WTC11 (cell line): ENCODE data around the gene RXRA.

ENCODE experiments used
- CTCF ChIP-seq: fragments of 200-600 bp; IDR thresholded peaks from 2 replicates; pipeline ENCODE4 v1.8.0; 2022; ENCODE audit warnings: antibody characterized with exemption
- ESRRA ChIP-seq: sonication (generic); formaldehyde crosslinking; IDR thresholded peaks from 2 replicates; pipeline ENCODE4 v1.8.1; 2022; ENCODE audit warnings: mild to moderate bottlenecking, missing genetic modification reagents, borderline replicate concordance
- FOXJ3 ChIP-seq: sonication (generic); formaldehyde crosslinking; IDR thresholded peaks from 2 replicates; pipeline ENCODE4 v1.9.0; 2021; ENCODE audit warnings: missing genetic modification reagents, mild to moderate bottlenecking, borderline replicate concordance
- FOXK1 ChIP-seq: sonication (generic); formaldehyde crosslinking; IDR thresholded peaks from 2 replicates; pipeline ENCODE4 v1.8.0; 2022; ENCODE audit warnings: mild to moderate bottlenecking, moderate library complexity, missing genetic modification reagents
- JUN ChIP-seq: sonication (generic); formaldehyde crosslinking; IDR thresholded peaks from 2 replicates; pipeline ENCODE4 v1.8.0; 2023; ENCODE audit warnings: mild to moderate bottlenecking, missing genetic modification reagents
- MAX ChIP-seq: sonication (generic); formaldehyde crosslinking; IDR thresholded peaks from 2 replicates; pipeline ENCODE4 v1.8.0; 2022; ENCODE audit warnings: mild to moderate bottlenecking, missing genetic modification reagents
- NR1H2 ChIP-seq: sonication (generic); formaldehyde crosslinking; IDR thresholded peaks from 2 replicates; pipeline ENCODE4 v1.9.0; 2021; ENCODE audit warnings: mild to moderate bottlenecking, moderate library complexity, missing genetic modification reagents
- RELA ChIP-seq: sonication (generic); formaldehyde crosslinking; IDR thresholded peaks from 2 replicates; pipeline ENCODE4 v1.8.1; 2022; ENCODE audit warnings: missing genetic modification reagents, mild to moderate bottlenecking, borderline replicate concordance
- ZBTB21 ChIP-seq: sonication (generic); formaldehyde crosslinking; IDR thresholded peaks from 2 replicates; pipeline ENCODE4 v1.8.1; 2023; ENCODE audit warnings: mild to moderate bottlenecking, missing genetic modification reagents, borderline replicate concordance
- ZNF138 ChIP-seq: sonication (generic); formaldehyde crosslinking; conservative IDR thresholded peaks from 2 replicates; pipeline ENCODE4 v1.8.1; 2022; ENCODE audit warnings: mild to moderate bottlenecking, moderate library complexity, missing genetic modification reagents
- TF ChIP-seq, protein P1 (sequence below): sonication (generic); formaldehyde crosslinking; IDR thresholded peaks from 2 replicates; pipeline ENCODE4 v1.8.1; 2023; ENCODE audit warnings: mild to moderate bottlenecking, missing genetic modification reagents, moderate library complexity
- TF ChIP-seq, protein P2 (sequence below): sonication (generic); formaldehyde crosslinking; IDR thresholded peaks from 2 replicates; pipeline ENCODE4 v1.8.1; 2022; ENCODE audit warnings: mild to moderate bottlenecking, missing genetic modification reagents, moderate library complexity, borderline replicate concordance
- TF ChIP-seq, protein P3 (sequence below): sonication (generic); formaldehyde crosslinking; IDR thresholded peaks from 2 replicates; pipeline ENCODE4 v1.8.1; 2023; ENCODE audit warnings: mild to moderate bottlenecking, moderate library complexity, missing genetic modification reagents

- TF ChIP-seq CTCF, result no peak
- no peak for TF ChIP-seq FOXK1 (CRISPR knock-in tag)
- TF ChIP-seq, protein P1, sequence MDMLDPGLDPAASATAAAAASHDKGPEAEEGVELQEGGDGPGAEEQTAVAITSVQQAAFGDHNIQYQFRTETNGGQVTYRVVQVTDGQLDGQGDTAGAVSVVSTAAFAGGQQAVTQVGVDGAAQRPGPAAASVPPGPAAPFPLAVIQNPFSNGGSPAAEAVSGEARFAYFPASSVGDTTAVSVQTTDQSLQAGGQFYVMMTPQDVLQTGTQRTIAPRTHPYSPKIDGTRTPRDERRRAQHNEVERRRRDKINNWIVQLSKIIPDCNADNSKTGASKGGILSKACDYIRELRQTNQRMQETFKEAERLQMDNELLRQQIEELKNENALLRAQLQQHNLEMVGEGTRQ (CRISPR knock-in tag), result no peak
- TF ChIP-seq, protein P2, sequence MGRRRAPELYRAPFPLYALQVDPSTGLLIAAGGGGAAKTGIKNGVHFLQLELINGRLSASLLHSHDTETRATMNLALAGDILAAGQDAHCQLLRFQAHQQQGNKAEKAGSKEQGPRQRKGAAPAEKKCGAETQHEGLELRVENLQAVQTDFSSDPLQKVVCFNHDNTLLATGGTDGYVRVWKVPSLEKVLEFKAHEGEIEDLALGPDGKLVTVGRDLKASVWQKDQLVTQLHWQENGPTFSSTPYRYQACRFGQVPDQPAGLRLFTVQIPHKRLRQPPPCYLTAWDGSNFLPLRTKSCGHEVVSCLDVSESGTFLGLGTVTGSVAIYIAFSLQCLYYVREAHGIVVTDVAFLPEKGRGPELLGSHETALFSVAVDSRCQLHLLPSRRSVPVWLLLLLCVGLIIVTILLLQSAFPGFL (CRISPR knock-in tag), result no peak
- TF ChIP-seq NR1H2 (CRISPR knock-in tag), result no peak
- no peak for TF ChIP-seq ESRRA (CRISPR knock-in tag)
- TF ChIP-seq, protein P3, sequence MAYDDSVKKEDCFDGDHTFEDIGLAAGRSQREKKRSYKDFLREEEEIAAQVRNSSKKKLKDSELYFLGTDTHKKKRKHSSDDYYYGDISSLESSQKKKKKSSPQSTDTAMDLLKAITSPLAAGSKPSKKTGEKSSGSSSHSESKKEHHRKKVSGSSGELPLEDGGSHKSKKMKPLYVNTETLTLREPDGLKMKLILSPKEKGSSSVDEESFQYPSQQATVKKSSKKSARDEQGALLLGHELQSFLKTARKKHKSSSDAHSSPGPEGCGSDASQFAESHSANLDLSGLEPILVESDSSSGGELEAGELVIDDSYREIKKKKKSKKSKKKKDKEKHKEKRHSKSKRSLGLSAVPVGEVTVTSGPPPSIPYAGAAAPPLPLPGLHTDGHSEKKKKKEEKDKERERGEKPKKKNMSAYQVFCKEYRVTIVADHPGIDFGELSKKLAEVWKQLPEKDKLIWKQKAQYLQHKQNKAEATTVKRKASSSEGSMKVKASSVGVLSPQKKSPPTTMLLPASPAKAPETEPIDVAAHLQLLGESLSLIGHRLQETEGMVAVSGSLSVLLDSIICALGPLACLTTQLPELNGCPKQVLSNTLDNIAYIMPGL (CRISPR knock-in tag), result no peak
- TF ChIP-seq RELA (CRISPR knock-in tag), result no peak
- TF ChIP-seq MAX (CRISPR knock-in tag), result no peak
- TF ChIP-seq FOXJ3 (CRISPR knock-in tag), result no peak
- TF ChIP-seq ZBTB21 (CRISPR knock-in tag), result no peak
- TF ChIP-seq JUN, result no peak
- TF ChIP-seq ZNF138 (CRISPR knock-in tag), result no peak
Measured at GRCh38 chr9:134432471-134432870, 106.2 kb downstream of the RXRA start.
